ENCODE data around the gene GALNT7.

DNA sequence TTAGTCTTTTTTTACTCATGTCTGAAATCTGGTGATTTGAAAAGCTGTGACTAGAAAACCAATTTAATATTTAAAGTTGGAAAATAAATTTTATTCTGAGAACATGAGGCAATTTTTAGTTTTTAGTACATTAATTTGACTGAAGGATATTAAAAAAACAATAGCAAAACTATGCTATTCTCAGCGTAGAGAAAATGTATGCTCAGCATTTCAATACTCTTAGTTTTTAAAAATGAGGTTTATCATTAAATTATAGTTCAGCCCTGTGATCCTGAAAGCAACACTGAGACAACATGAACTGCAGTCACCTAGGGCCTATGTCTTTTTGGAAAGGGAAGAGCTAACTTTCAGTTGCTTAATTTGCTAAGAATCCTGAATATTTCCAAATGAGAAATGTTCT is 9.5 kb downstream of the GALNT7 start:
- TF ChIP-seq, protein P1, sequence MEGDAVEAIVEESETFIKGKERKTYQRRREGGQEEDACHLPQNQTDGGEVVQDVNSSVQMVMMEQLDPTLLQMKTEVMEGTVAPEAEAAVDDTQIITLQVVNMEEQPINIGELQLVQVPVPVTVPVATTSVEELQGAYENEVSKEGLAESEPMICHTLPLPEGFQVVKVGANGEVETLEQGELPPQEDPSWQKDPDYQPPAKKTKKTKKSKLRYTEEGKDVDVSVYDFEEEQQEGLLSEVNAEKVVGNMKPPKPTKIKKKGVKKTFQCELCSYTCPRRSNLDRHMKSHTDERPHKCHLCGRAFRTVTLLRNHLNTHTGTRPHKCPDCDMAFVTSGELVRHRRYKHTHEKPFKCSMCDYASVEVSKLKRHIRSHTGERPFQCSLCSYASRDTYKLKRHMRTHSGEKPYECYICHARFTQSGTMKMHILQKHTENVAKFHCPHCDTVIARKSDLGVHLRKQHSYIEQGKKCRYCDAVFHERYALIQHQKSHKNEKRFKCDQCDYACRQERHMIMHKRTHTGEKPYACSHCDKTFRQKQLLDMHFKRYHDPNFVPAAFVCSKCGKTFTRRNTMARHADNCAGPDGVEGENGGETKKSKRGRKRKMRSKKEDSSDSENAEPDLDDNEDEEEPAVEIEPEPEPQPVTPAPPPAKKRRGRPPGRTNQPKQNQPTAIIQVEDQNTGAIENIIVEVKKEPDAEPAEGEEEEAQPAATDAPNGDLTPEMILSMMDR (IDR thresholded peaks at IDR 0.05), result no peak
- TF ChIP-seq SIN3A (IDR thresholded peaks at IDR 0.05; ENCODE audit: borderline replicate concordance, low read depth, low read length) (no peak), EP300 (IDR thresholded peaks at IDR 0.05; ENCODE audit: borderline replicate concordance in 1 of 2, low read depth in 1 of 2, low read length in 1 of 2) (no peak), POLR2AphosphoS5 (IDR thresholded peaks at IDR 0.05; ENCODE audit: low read depth, low read length) (no peak), TAF1 (IDR thresholded peaks at IDR 0.05; ENCODE audit: borderline replicate concordance, low read depth, low read length) (no peak), FOSL2 (IDR thresholded peaks at IDR 0.05; ENCODE audit: borderline replicate concordance, low read depth) (no peak), RAD21 (IDR thresholded peaks at IDR 0.05; ENCODE audit: low read length) (no peak), EZH2phosphoT487 (IDR thresholded peaks at IDR 0.05; ENCODE audit: borderline replicate concordance, low read depth) (no peak)
- TF ChIP-seq, protein P2, sequence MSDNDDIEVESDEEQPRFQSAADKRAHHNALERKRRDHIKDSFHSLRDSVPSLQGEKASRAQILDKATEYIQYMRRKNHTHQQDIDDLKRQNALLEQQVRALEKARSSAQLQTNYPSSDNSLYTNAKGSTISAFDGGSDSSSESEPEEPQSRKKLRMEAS (IDR thresholded peaks at IDR 0.05; ENCODE audit: low read depth), result no peak
- TF ChIP-seq, protein P3, sequence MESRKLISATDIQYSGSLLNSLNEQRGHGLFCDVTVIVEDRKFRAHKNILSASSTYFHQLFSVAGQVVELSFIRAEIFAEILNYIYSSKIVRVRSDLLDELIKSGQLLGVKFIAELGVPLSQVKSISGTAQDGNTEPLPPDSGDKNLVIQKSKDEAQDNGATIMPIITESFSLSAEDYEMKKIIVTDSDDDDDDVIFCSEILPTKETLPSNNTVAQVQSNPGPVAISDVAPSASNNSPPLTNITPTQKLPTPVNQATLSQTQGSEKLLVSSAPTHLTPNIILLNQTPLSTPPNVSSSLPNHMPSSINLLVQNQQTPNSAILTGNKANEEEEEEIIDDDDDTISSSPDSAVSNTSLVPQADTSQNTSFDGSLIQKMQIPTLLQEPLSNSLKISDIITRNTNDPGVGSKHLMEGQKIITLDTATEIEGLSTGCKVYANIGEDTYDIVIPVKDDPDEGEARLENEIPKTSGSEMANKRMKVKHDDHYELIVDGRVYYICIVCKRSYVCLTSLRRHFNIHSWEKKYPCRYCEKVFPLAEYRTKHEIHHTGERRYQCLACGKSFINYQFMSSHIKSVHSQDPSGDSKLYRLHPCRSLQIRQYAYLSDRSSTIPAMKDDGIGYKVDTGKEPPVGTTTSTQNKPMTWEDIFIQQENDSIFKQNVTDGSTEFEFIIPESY (IDR thresholded peaks at IDR 0.05; ENCODE audit: borderline replicate concordance, low read depth), result no peak
- TF ChIP-seq, protein P4, sequence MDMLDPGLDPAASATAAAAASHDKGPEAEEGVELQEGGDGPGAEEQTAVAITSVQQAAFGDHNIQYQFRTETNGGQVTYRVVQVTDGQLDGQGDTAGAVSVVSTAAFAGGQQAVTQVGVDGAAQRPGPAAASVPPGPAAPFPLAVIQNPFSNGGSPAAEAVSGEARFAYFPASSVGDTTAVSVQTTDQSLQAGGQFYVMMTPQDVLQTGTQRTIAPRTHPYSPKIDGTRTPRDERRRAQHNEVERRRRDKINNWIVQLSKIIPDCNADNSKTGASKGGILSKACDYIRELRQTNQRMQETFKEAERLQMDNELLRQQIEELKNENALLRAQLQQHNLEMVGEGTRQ (IDR thresholded peaks at IDR 0.05; ENCODE audit: borderline replicate concordance, low read depth, low read length), result no peak
- TF ChIP-seq, protein P5, sequence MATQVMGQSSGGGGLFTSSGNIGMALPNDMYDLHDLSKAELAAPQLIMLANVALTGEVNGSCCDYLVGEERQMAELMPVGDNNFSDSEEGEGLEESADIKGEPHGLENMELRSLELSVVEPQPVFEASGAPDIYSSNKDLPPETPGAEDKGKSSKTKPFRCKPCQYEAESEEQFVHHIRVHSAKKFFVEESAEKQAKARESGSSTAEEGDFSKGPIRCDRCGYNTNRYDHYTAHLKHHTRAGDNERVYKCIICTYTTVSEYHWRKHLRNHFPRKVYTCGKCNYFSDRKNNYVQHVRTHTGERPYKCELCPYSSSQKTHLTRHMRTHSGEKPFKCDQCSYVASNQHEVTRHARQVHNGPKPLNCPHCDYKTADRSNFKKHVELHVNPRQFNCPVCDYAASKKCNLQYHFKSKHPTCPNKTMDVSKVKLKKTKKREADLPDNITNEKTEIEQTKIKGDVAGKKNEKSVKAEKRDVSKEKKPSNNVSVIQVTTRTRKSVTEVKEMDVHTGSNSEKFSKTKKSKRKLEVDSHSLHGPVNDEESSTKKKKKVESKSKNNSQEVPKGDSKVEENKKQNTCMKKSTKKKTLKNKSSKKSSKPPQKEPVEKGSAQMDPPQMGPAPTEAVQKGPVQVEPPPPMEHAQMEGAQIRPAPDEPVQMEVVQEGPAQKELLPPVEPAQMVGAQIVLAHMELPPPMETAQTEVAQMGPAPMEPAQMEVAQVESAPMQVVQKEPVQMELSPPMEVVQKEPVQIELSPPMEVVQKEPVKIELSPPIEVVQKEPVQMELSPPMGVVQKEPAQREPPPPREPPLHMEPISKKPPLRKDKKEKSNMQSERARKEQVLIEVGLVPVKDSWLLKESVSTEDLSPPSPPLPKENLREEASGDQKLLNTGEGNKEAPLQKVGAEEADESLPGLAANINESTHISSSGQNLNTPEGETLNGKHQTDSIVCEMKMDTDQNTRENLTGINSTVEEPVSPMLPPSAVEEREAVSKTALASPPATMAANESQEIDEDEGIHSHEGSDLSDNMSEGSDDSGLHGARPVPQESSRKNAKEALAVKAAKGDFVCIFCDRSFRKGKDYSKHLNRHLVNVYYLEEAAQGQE (IDR thresholded peaks at IDR 0.05; ENCODE audit: low read depth, low read length), result no peak
- TF ChIP-seq, protein P6, sequence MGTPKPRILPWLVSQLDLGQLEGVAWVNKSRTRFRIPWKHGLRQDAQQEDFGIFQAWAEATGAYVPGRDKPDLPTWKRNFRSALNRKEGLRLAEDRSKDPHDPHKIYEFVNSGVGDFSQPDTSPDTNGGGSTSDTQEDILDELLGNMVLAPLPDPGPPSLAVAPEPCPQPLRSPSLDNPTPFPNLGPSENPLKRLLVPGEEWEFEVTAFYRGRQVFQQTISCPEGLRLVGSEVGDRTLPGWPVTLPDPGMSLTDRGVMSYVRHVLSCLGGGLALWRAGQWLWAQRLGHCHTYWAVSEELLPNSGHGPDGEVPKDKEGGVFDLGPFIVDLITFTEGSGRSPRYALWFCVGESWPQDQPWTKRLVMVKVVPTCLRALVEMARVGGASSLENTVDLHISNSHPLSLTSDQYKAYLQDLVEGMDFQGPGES (IDR thresholded peaks at IDR 0.05; ENCODE audit: low read depth, low read length), result no peak
